Stimulated activated CD8-positive, alpha-beta memory T cell treated with anti-CD3 and anti-CD28 coated beads, Interleukin-7, amount 100 ng/mL, for 24 hours (primary cell): ENCODE results near the gene MACROD1.

Source experiments
- DNase-seq: peaks from one replicate; pipeline ENCODE4 v3.0.0-alpha.2; 2020; ENCODE audit warnings: low read depth

Gene MACROD1

GRCh38 chr11:64035081-64035524, 130.8 kb downstream of the MACROD1 start:
- DNase-seq: no peak

GRCh38 chr11:64034411-64034811, 131.5 kb downstream of the MACROD1 start:
- no peak for DNase-seq

- no peak for DNase-seq
These were observed 133.9 kb downstream of the MACROD1 start for GRCh38 chr11:64032050-64032449.

GRCh38 chr11:64031001-64031400, 134.9 kb downstream of the MACROD1 start:
- DNase-seq: no peak

GRCh38 chr11:64029773-64030172, 136.1 kb downstream of the MACROD1 start:
- no peak for DNase-seq

- DNase-seq: no peak
These were observed 137.4 kb downstream of the MACROD1 start for GRCh38 chr11:64028398-64029115.

- DNase-seq: no peak
These were observed 138.1 kb downstream of the MACROD1 start for GRCh38 chr11:64027651-64028397.

GRCh38 chr11:64026575-64027205, 139.2 kb downstream of the MACROD1 start:
- no peak for DNase-seq

GRCh38 chr11:64025205-64025604, 140.7 kb downstream of the MACROD1 start:
- DNase-seq: no peak

- no peak for DNase-seq
These were observed 141.9 kb downstream of the MACROD1 start for GRCh38 chr11:64023712-64024710.

- DNase-seq: no peak
These were observed 143.7 kb downstream of the MACROD1 start for GRCh38 chr11:64022125-64022784.

- DNase-seq: no peak
These were observed 144.2 kb downstream of the MACROD1 start for GRCh38 chr11:64021757-64022093.

GRCh38 chr11:64020976-64021756, 144.7 kb downstream of the MACROD1 start:
- DNase-seq: no peak

GRCh38 chr11:64019106-64020037, 146.5 kb downstream of the MACROD1 start:
- DNase-seq: no peak

- no peak for DNase-seq
These were observed 147.6 kb downstream of the MACROD1 start for GRCh38 chr11:64018310-64018709.

- DNase-seq: no peak
These were observed 148.0 kb downstream of the MACROD1 start for GRCh38 chr11:64017945-64018224.

- DNase-seq: no peak
These were observed 149.7 kb downstream of the MACROD1 start for GRCh38 chr11:64015935-64016845.

GRCh38 chr11:64015510-64015909, 150.4 kb downstream of the MACROD1 start:
- no peak for DNase-seq

- DNase-seq: no peak
These were observed 151.6 kb downstream of the MACROD1 start for GRCh38 chr11:64014356-64014755.
